Omental fat pad (tissue), 4 donors: ENCODE results near the gene RALGPS1. TPM values are rescaled to one million over a fixed set of nuclear protein-coding genes. Genes with fewer than 3 reads are reported as not detected.

Experiments used
- ATAC-seq: fragments of 150-250 bp; one replicate; pipeline ENCODE4 v1.9.1; 2016; ENCODE audit warnings: mild to moderate bottlenecking, moderate library complexity; ENCODE audit not compliant: low FRiP score
- DNase-seq: peaks from one replicate; pipeline ENCODE4 v3.0.0-alpha.2; 2019; ENCODE audit warnings: low spot score
- CTCF ChIP-seq, 3 donors: fragments of 450-650 bp; IDR thresholded peaks; one replicate each; pipeline ENCODE4 v1.5.1; 2016 to 2017; ENCODE audit warnings: antibody characterized with exemption in 3 of 3, mild to moderate bottlenecking in 3 of 3, moderate library complexity in 2 of 3
- total RNA-seq, 4 donors: library from RNA; depleted of rRNA; stranded (reverse); fragments of >200 nt; gene quantifications; one replicate each; pipeline ENCODE4 v1.1.0, GENCODE V29; 2016

RALGPS1 gene
- total RNA-seq, 4 donors from 2014 or later = 4.0 to 15.3 (median 4.8) TPM

DNA sequence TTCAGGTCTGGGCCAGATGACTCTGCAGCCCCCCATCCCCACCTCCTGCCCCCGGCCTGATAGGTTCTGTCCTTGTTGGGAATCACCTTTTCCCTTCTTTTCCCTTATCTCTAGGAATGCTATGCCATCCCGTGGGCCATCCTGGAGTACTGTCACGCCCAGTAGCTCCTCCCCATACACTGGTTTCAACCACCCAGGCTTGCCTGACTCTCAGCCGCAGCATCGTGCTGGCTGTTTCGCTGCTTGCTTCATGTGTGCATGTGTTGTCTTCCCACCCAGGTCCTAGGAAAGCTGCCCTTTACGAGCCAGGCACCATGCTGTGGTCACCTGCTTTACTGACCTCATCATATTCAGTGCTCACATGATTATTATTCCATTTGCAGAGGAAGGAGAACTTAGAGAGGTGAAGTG is 136.0 kb downstream of the RALGPS1 start:
- DNase-seq = no peak
- no peak for ATAC-seq
- no peak for TF ChIP-seq CTCF (IDR thresholded peaks at IDR 0.05)

DNA sequence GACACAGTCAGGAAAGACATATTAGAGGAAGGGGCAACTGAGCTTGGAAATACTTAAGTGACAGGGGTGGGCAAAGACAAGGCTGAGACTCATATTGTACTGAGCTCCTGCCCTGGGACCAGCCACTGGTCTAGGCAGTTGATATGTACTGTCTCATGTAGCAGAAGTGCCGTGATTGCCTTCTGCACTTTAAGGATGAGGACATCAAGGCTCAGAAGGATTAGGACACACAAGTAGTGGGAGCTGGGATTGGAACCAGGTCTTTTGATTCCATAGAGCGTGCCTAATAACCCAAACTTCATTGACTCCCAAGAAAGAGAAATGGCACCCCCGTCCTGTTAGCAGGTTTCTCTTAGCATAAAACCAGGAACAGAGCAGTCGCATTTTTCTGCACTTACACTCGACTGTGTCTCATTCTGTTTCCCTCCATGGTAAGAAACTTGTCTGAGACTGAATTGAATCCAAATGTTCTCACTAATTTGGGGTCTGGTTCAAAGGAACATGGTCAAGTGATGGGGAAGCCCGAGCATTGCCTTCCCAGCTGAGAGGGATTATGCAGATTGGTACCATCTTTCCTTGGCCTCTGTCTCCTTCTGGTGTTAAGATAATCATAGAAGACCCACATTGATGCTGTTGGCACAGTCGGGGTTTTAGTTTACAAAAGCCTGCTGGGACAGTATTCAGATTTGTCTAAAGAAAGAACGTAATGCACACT is 137.5 kb downstream of the RALGPS1 start:
- ATAC-seq (no peak), DNase-seq (no peak)
- no peak for TF ChIP-seq CTCF (IDR thresholded peaks at IDR 0.05)

GRCh38 chr9:127053057-127053821 is 138.7 kb downstream of the RALGPS1 start:
- TF ChIP-seq CTCF (IDR thresholded peaks at IDR 0.05) = no peak
- no peak for ATAC-seq
- no peak for DNase-seq

DNA sequence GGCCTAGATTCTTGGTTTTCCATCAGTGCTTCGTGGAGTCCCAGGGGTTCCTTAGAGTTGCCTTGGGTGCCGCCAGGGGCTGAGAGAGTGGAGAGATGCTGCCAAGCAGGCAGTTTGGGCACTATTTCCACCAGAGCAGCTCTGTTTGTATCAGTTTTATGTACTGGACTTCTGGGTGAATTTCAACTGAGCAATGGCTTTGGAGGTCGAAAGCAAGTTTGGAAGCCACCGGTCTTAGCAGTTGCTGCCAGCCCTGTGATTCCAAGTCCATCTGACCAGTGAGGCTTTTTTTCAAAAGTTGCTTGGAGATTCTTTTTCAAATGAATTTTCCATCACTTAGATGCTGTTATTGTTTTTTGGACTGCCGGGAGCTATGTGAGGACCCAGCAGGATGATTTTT is 139.4 kb downstream of the RALGPS1 start:
- no peak for DNase-seq
- no peak for TF ChIP-seq CTCF (IDR thresholded peaks at IDR 0.05)
- no peak for ATAC-seq

DNA sequence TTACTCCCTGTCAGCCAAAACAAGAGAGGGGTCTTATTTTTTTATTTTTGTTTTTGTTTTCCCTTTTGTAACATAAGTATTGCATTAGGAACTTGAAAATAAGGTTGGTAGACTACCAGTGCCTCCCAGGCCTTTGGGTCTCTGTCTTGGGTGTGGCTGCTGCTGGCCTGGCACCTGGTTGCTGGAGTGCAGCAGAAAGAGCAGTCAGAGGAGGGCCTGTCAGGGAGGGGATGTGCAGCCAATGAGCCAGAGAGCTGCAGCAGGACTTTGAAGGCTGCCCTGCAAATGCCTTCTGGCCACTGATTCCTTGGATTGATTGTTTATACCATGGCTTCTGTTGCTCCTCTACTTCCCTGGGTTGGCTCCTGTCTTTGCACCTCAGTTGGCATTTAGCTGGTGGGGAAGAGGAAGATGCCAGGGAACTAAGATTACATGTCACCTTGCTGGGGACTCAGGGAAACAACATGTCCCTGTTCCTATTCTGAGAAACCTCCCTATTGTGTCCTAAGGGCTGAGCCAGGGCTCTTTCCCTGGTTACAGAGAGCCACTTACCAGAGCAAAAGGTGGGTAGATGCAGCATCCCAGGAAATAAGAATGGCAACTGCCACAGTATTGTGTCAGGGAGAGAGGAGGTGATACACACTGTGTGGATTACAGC is 141.3 kb downstream of the RALGPS1 start:
- no peak for ATAC-seq
- no peak for TF ChIP-seq CTCF (IDR thresholded peaks at IDR 0.05)

DNA sequence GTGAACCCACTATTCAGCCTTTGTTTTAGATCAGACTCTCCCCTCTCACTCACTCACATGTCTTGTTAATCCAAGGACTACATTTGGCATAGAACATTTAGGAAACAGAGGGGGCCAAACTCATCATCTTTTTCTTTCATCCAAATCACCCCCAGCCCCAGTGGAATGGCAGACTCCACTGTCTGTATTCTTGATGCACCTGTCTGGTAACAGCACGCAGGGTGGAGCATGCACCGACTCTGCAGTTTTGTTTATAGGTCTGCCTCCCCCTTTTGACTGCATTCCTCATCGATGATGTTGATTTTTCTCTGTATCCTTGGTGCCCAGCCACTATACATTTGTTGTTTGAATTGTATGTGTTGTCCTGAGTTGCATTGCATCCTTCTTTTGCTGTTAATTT is 141.9 kb downstream of the RALGPS1 start:
- no peak for TF ChIP-seq CTCF (IDR thresholded peaks at IDR 0.05)
- no peak for DNase-seq
- no peak for ATAC-seq

More for the DNA sequence above, 141.3 kb downstream of the RALGPS1 start:
- DNase-seq = no peak
